Measurements from ENCODE around the gene CFP.

The CFP gene

DNA sequence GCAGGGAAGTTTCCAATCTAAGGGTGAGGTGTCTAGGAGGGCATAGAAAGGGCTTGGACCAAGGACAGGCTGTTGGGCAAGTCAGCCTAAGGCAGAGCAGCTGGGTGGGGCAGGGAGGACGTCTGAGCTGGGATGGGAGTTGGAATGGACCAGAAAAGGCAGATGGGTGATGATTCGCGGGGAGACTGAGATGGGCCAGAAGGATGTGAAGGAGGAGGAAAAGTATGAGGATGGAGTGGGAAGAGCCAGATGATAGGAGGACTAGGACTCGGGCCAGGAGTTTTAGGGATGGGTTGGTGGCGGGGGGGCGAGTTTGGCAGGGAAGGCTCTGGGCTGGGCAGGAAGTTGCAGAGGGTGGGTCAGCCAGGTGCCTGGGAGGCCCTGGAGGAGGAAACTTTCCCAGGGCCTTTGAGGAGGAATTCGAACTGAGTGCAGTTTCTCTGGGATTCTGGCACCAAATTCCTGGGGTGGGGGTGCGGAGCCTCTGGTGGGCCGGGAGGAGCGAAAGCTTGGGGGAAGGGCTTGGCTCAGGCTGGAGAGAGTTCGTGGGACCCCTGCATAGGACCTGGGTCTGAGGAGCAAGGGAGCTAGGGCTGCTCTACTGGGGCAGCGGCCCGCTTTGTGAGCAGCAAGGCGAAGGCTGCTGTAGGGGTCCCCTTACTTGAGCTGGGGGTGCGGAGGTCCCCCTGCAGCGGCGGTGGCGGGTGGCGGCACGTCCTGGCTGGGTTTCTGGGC, 56.2 kb downstream of the CFP start:
- no peak for DNase-seq

Measured in stimulated activated CD8-positive, alpha-beta memory T cell treated with anti-CD3 and anti-CD28 coated beads, Interleukin-4, amount 100 ng/mL, for 48 hours (primary cell).